Measurements from ENCODE around the gene SAMD4A.

Gene SAMD4A

GRCh38 chr14:54807881-54808280, 241.0 kb downstream of the SAMD4A start:
- no peak for DNase-seq

DNA sequence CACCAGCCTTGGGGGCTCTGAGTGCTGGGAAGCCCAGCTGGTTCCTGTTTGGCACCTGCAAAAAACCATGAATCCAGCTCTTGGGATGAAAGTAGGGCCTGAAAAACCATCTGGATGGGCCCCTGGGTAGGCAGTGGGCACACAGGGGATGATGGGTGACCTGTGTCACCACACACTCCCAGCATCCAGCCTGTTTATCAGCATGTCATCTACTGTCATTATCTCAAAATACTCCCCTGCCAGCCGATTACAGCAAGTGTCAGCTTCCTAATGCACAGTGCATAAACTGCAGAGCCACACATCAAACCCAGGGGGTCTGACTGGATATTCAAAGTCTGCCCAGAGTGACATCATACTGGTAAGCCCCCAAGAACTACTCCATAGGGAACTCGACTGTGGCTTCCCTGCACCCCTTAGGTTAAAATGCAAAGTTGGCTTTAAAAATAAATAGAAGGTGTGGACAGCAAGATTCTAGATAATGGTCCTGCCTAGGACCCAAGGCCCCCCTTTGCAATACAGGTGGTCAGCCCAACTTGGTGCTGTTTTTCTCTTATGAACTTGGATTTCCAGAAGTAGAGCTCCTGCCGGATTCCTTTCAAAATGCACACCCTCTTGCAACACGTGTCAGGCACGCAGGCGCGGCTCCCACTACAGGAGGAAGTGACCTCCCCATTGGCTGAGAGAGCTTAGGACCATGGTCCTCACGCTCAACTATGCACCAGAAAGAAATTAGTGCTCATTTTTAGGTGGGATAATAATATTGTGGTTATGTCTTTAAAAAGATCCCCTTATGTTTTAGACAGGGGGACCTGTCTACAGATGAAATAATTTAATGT, 241.6 kb downstream of the SAMD4A start:
- no peak for DNase-seq

DNA sequence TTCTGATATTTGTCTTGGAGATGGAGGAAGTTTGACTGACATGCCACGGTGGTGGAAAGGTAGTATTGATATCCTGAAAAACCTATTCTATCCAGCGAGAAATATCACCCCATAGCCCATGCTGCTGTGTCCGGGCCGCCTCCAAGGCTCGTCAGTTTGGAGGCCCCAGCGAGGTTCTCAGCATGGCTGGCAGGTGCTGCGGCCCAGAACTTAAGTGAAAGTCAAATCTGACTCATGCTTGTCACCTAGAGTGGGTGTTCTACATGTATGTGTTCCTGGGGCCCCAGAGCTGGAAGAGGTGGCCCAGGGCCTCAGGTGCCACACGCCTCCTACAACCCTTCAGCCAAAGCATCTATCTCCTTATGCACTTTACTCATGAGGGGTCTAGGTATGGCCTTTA, 242.8 kb downstream of the SAMD4A start:
- DNase-seq, result no peak

- DNase-seq, result no peak
Observed at GRCh38 chr14:54812617-54813016, 245.7 kb downstream of the SAMD4A start.

- DNase-seq, result no peak
Observed at GRCh38 chr14:54813081-54813480, 246.2 kb downstream of the SAMD4A start.

DNA sequence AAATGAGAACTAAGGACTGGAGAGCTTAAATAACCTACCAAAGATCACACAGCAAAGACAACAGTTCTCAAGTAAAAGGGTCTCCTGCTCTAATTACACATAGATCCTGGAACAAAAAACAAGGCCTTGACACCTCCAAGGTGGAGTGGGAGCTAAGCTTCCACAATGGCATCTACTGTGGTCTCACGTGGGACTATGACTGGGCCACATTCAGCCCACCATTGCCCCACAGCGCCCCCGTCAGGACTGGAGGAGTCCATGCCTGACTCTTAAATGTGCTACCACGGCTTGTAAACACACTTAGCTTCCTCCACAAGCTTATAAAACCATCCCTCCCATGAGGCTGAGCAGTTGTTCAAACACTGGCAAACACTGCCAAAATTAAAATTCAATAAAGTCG, 247.1 kb downstream of the SAMD4A start:
- no peak for DNase-seq

DNA sequence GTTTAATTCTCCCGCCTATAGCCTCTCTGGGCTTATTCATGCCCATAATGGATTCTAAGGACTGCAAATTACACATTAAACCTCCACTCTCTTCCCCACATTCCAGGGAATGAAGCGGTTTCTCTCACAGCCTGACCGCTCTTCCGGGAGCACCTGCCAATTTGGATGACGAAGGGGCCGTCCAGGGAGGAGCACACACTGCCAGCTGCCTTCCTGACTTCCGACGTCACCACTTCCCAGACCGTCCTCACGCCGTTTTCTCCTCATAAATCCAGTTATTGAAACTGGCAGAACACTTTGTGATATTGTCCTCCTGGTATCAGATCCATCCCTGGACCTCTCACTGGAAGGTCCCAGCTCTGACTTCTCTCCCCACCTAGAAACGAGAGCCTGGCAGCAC, 248.1 kb downstream of the SAMD4A start:
- DNase-seq, result no peak

DNA sequence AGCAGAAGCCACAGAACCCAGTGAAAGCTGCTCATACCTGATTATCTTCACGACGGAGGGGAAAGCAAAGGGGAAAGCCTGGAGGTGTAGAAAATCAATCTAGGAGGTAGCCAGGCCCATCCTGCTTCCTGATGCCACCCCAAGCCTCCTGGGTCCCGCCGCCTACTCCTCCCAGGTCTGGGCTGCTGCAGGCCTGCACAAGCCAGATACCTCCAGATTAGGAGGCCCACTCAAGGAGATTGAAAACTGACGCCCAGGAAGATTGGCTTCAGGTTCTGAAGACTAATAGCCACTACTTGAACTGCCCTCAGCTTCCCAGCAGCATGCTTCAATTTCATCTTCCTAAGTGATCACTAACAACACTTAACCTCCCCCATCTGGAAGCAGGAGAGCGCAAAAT, 248.6 kb downstream of the SAMD4A start:
- DNase-seq, result no peak

GRCh38 chr14:54816450-54816849, 249.5 kb downstream of the SAMD4A start:
- DNase-seq, result no peak

DNA sequence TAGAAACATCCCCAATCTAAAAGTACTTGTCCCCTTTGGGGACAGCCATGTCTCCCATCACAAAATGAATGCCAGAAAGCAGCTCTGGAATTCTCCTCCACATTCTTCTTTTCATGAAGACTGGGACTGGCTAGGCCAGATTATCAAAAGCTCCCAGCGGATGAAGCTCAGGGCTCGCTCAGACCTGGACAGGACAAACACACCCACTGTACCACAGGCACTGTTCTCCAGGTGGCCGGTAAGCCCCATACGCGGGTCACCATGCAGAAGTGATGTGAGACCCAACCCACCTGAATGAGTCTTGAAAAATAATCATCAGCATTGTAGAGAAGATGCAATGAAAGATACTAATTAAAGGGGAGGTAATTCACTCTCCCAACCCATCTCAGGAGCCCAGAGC, 250.6 kb downstream of the SAMD4A start:
- DNase-seq, result no peak

DNA sequence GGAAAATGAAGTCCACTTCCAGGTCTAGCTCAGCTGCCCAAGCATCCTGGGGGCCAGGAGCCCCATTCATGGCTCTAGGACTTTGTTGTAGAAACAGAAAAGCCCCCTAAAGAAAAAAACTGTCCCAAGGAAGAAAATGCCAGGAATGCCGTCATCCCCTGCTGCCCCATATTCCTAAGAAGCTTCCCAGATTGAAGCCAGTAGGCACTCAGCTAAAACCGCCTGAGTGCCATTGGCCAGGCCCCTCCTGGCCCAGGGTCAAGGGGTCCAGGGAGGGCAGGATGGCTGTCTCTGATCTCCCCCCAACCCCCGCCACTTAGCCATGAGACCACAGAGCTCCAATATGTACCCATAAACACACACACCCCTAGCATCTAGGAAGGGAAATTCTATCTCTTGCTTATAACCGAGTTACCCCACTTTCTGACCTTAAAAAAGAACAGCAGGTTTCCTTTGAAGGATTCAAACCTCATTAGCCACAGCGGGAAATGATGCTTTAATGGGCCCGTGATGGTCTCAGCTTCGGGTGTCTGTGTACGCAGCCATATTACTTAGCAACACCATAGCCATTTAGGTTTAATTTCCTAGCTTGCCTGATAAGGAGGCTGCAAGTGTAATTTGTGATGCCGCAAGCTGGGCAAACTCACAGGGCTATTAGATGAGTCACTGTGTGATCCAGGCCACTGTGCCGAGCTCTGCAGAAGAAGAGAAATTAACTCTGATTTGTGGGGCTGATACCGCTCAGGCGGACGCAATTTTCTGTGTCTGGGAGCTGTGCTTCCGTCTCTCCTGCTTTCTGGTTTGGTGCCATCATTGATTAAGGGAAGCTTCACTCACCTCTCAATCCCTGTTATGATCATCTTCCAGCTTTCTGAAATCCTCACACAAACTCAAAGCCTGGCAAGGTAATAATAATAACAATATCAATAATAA, 251.5 kb downstream of the SAMD4A start:
- no peak for DNase-seq

DNA sequence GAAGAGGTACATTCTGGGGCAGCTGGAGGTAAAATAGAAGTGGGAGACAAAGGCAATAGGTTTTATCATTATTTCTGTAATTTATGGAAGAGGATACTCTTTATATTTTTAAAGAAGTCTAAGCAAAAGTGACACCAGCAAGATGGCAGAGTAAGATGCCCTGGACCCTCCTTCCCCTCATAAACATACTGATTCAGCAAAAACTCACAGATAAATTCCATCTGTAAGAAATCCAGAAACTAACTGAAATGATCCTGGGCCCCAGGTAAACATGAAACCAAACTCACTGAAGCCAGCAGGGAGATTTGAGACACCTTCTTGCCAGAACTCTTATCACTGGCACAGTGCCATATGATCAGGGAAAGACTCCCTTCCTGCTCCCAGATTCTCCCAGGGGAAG, 255.8 kb downstream of the SAMD4A start:
- DNase-seq, result no peak

- no peak for DNase-seq
Observed at GRCh38 chr14:54823757-54824549, 257.0 kb downstream of the SAMD4A start.

DNA sequence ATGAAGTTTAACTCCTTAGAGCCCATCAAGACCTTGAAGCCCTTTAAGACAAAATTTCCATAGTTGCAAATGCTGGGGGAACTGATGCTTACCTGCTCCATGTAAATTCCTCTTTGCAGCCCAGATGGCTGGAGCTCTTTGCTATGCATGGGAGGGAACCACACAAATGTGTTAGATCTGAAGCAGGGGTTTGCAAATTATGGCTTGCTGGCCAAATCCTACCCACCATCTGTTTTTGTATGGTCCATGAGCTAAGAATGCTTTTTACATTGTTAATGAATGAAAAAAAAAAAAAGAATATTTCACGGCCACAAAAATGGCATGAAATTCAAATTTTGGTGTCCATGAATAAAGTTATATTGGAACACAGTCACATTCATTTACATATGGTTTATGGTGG, 261.1 kb downstream of the SAMD4A start:
- DNase-seq, result no peak

GRCh38 chr14:54829486-54830224, 262.7 kb downstream of the SAMD4A start:
- DNase-seq, result no peak

DNA sequence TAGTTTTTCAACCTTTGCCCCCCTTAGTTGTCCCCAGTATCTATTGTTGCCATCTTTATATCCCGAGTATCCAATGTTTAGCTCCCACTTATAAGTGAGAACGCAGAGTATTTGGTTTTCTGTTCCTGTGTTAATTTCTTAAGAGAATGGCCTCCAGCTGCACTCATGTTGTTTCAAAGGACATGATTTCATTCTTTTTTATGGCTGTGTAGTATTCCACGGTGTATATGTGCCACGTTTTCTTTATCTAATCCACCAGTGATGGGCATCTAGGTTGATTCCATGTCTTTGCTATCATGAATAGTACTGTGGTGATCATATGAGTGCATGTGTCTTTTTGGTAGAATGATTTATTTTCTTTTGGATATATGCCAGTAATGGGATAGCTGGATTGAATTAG, 263.7 kb downstream of the SAMD4A start:
- no peak for DNase-seq

DNA sequence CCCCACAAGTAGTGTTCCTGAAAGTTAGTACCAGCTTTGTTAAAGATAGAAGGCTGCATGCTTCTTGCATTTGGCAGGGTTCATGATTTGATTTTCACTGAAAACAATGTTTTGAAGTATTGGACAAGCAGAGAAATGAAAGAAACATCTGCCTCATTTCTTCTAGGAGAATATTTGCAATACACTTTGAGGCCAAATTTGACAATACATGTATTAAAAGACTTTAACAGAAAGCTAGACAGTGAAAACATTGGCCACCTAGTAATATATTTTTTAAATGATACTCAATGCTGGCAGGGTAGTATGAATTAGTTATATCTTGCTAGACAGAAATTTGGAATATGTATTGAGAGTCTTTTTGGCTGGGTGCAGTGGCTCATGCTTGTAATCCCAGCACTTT, 267.2 kb downstream of the SAMD4A start:
- DNase-seq, result no peak

GRCh38 chr14:54834727-54835126, 267.8 kb downstream of the SAMD4A start:
- no peak for DNase-seq

DNA sequence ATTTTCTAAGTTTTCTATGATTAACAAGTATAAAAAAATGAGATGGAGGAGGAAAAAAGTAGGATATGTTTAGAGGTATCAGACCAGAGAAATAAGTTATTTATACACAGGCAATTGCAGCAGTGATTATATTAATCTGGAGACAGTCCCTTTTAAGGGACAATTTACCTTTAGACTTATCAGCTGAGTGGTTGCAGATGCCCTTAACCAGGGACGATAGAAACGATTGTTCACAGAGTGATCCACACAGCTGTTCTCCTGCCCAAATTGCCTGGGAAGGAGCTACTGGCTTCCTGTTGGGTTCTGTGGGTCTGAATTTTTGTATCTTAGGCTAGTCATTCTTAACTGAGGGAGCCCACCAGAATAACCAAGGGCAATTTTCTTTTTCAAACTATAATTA, 269.3 kb downstream of the SAMD4A start:
- DNase-seq, result no peak

DNA sequence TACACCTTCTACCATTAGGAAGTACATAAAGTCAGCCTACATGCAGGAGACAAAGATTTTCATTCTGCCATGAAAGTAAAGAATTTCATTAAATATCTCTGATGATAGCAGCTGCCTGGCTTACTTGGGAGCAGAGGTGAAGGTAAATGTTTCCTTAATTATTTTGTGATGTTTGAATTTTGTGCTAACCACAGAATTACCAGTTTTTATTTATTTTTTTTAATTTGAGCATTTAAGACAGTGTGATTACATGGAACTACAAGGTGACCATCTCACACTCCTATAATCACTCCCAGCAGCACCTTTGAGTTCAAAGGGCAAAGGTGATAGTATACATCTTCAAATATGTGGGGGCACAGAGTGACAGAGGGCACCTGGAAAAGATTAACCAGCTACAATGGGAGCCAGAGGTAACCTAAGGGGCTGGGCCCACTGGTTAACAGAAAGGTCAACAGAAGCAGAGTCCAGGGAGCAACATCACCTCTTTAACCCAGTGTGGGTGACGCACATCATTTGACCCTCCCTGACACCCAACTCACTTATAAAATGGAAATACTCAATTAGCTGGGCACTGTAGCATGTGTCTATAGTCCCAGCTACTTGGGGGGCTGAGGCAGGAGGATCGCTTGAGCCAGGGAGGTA, 270.7 kb downstream of the SAMD4A start:
- no peak for DNase-seq

DNA sequence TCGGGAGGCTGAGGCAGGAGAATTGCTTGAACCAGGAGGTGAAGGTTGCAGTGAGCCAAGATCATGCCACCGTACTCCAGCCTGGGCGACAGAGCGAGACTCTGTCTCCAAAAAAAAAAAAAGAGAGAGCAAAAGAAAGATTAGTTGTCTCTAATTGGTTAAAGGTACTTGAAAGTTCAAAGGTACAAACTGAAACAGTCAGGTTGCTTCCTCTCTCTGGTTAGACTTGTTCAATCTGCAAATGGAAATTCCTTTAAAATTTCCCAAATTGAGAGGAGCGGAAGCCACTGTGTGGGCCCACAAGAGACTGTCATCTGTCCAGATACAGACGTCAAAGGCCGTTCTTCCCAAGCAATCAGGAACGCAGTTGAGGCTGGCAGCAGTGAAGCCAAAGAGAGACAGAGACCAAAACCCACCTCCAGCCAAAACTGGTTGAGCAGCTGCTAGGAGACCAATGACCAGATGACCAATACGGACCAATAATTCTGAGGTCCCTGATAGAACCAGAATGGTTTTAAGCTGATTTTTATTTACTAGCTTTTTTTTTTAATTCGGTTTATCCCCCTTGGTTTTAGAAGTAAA, 272.1 kb downstream of the SAMD4A start:
- no peak for DNase-seq

DNA sequence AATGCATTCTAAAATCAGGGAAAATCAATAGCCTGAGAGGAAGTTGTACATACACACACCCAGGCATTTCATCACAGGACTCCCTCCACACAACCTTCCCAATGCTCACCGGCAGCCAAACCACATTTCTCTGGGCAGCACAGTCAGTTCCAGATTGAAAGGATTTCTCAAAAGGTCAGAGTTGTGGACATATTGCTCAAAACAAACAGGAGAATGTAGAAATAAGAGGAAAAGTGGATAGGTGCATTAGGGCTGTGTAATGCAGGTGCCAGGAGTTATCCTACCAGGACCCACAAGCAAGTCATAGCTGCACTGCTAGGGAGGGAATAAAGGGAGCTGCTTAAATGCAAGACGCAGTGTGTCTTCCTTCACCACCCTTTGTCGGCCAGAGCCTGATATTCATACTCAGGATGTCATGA, 272.8 kb downstream of the SAMD4A start:
- no peak for DNase-seq
